ENCODE results near the gene GTF2H4. TPM values are rescaled to one million over a fixed set of nuclear protein-coding genes. Genes with fewer than 3 reads are reported as not detected.

GTF2H4 gene
- total RNA-seq, 1 donor from 2014 or later = 29.2 TPM

GRCh38 chr6:30957716-30958115, 49.7 kb downstream of the GTF2H4 start:
- H3K27ac Mint-ChIP-seq = no peak overlapping the region
- no peaks in the 10 kb centered on the region for H4K20me1 ChIP-seq (ENCODE audit: low read depth)
- peaks cover 14% of the 10 kb centered on the region for H3K4me1 ChIP-seq
- H3K9me3 ChIP-seq (ENCODE audit: low read depth) = no peaks in the 10 kb centered on the region
- H3K9me3 Mint-ChIP-seq = no peaks in the 10 kb centered on the region
- H3K4me2 ChIP-seq = no peak overlapping the region
- DNase-seq (ENCODE audit: low spot score) = no peak
- no peaks in the 10 kb centered on the region for H3K36me3 Mint-ChIP-seq
- H3K79me2 ChIP-seq (ENCODE audit: low read depth) = no peaks in the 10 kb centered on the region
- H3F3A ChIP-seq (ENCODE audit: low read depth) = peaks cover 17% of the 10 kb centered on the region
- H3K36me3 ChIP-seq = no peaks in the 10 kb centered on the region
- peaks cover 12% of the 10 kb centered on the region for H3K27me3 Mint-ChIP-seq (ENCODE audit: insufficient read depth, low read depth)
- no peak overlapping the region for H2AFZ ChIP-seq (replicated peaks)
- no peak overlapping the region for H3K4me3 Mint-ChIP-seq
- peaks cover 48% of the 10 kb centered on the region for H3K27me3 ChIP-seq
- no peak overlapping the region for H3K9ac ChIP-seq
- H3K4me3 ChIP-seq = no peak overlapping the region
- peaks cover 27% of the 10 kb centered on the region for H3K4me1 Mint-ChIP-seq
- TF ChIP-seq EZH2 (IDR thresholded peaks at IDR 0.05) (no peak), EZH2phosphoT487 (IDR thresholded peaks at IDR 0.05) (no peak)
- TF ChIP-seq, protein P1, sequence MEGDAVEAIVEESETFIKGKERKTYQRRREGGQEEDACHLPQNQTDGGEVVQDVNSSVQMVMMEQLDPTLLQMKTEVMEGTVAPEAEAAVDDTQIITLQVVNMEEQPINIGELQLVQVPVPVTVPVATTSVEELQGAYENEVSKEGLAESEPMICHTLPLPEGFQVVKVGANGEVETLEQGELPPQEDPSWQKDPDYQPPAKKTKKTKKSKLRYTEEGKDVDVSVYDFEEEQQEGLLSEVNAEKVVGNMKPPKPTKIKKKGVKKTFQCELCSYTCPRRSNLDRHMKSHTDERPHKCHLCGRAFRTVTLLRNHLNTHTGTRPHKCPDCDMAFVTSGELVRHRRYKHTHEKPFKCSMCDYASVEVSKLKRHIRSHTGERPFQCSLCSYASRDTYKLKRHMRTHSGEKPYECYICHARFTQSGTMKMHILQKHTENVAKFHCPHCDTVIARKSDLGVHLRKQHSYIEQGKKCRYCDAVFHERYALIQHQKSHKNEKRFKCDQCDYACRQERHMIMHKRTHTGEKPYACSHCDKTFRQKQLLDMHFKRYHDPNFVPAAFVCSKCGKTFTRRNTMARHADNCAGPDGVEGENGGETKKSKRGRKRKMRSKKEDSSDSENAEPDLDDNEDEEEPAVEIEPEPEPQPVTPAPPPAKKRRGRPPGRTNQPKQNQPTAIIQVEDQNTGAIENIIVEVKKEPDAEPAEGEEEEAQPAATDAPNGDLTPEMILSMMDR (IDR thresholded peaks at IDR 0.05) = no peak
- H3K27ac ChIP-seq = no peak overlapping the region

DNA sequence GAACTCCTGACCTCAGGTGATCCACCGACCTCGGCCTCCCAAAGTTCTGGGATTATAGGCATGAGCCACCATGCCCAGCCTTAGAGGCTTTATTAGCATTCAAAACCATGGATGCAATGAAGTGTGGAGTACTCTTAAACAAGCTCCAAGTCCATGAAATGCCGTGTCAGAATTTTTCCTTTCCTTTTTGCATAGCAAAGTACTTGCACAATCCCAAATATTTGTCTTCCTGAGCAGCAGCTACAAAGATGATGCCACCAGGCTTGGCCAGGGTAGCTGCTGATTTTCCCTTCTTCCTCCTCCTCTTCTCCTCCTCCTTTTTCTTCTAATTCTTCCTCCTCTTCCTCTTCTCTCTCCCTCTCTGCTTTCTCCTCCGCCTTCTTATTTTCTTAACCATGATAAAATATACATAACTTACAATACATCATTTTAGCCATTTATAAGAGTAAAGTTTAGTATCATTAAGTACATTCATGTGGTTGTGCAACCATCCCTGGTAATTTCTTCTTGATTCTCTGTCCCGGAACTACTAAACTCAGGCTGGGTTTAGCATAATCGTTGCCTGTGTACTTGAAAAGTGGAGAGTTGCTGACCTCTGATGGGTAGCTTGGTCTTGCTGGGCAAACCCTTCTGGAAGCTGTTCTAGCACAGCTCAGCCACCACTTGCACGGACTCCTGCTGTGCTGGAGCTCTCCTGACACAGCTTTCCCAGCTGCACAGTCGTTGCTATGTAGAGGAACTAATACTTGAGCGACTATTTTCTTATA, 53.1 kb downstream of the GTF2H4 start:
- no peak overlapping the region for H3K27ac Mint-ChIP-seq

GRCh38 chr6:30962716-30963115, 54.7 kb downstream of the GTF2H4 start:
- Histone ChIP-seq H3K4me1 (no peaks in the 10 kb centered on the region), H3K9me3 (ENCODE audit: low read depth) (no peaks in the 10 kb centered on the region), H3K4me3 (no peak overlapping the region), H3F3A (ENCODE audit: low read depth) (no peaks in the 10 kb centered on the region), H4K20me1 (ENCODE audit: low read depth) (no peaks in the 10 kb centered on the region), H2AFZ (replicated peaks) (no peak overlapping the region), H3K27ac (no peak overlapping the region), H3K4me2 (no peak overlapping the region), H3K27me3 (peaks cover 4% of the 10 kb centered on the region), H3K79me2 (ENCODE audit: low read depth) (no peaks in the 10 kb centered on the region), H3K36me3 (no peaks in the 10 kb centered on the region), H3K9ac (no peak overlapping the region)
- H3K27ac Mint-ChIP-seq = no peak overlapping the region
- H3K36me3 Mint-ChIP-seq = no peaks in the 10 kb centered on the region
- peaks cover 4% of the 10 kb centered on the region for H3K9me3 Mint-ChIP-seq
- no peak for DNase-seq (ENCODE audit: low spot score)
- no peak for TF ChIP-seq EZH2 (IDR thresholded peaks at IDR 0.05)
- TF ChIP-seq, protein P1 (IDR thresholded peaks at IDR 0.05) = no peak
- TF ChIP-seq EZH2phosphoT487 (IDR thresholded peaks at IDR 0.05) = no peak
- no peak overlapping the region for H3K4me3 Mint-ChIP-seq
- peaks cover 7% of the 10 kb centered on the region for H3K4me1 Mint-ChIP-seq
- peaks cover 9% of the 10 kb centered on the region for H3K27me3 Mint-ChIP-seq (ENCODE audit: insufficient read depth, low read depth)

More for the DNA sequence above, 53.1 kb downstream of the GTF2H4 start:
- TF ChIP-seq EZH2phosphoT487 (IDR thresholded peaks at IDR 0.05) (no peak), EZH2 (IDR thresholded peaks at IDR 0.05) (no peak)
- TF ChIP-seq, protein P1 (IDR thresholded peaks at IDR 0.05) = no peak
- Histone ChIP-seq H3F3A (ENCODE audit: low read depth) (peaks cover 2% of the 10 kb centered on the region), H4K20me1 (ENCODE audit: low read depth) (no peaks in the 10 kb centered on the region), H3K4me1 (peaks cover 4% of the 10 kb centered on the region), H3K27ac (no peak overlapping the region), H3K27me3 (peaks cover 20% of the 10 kb centered on the region), H3K9me3 (ENCODE audit: low read depth) (no peaks in the 10 kb centered on the region), H2AFZ (replicated peaks) (no peak overlapping the region), H3K9ac (no peak overlapping the region), H3K36me3 (no peaks in the 10 kb centered on the region), H3K79me2 (ENCODE audit: low read depth) (no peaks in the 10 kb centered on the region), H3K4me3 (no peak overlapping the region), H3K4me2 (no peak overlapping the region)
- Mint-ChIP-seq H3K4me3 (no peak overlapping the region), H3K36me3 (no peaks in the 10 kb centered on the region), H3K27me3 (ENCODE audit: insufficient read depth, low read depth) (peaks cover 12% of the 10 kb centered on the region), H3K4me1 (peaks cover 15% of the 10 kb centered on the region), H3K9me3 (peaks cover 3% of the 10 kb centered on the region)
- no peak for DNase-seq (ENCODE audit: low spot score)
